Measurements from ENCODE around the gene LAMP2.

DNA sequence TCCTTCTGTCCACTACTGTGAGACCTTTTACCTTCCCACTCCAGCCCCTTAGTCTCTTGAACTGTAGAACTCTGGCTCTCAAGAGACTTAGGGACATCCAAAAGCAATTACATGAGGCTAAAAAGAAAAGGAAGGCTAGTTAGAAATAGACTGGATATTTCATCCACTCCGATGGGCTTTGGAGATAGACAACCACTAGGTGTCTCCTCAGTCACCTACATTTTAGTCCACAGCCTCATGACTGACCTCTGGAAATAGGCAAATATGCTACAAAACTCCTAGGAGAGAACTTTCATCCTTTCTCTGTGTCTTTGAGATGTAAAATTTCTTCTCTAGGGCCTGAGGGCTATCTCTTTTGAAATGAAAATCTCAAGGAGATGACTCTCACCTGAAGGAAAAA, 45.1 kb upstream of the LAMP2 start:
- TF ChIP-seq YY1 (IDR thresholded peaks at IDR 0.05; ENCODE audit: insufficient read depth, insufficient read length) (no peak), ZNF274 (IDR thresholded peaks at IDR 0.05; ENCODE audit: low read depth, low read length) (no peak), SUZ12 (IDR thresholded peaks at IDR 0.05; ENCODE audit: extremely low read depth, insufficient read depth, insufficient read length) (no peak)

Data from NT2/D1 (cell line).